Measurements from ENCODE around the gene ABCA13. TPM values are rescaled to one million over a fixed set of nuclear protein-coding genes. Genes with fewer than 3 reads are reported as not detected.

The ABCA13 gene
- total and polyA plus RNA-seq, 2 donors (not counting 3 experiments of a cell fraction or from before 2014, with no cell fraction given), result 0.01 to 0.11 TPM

DNA sequence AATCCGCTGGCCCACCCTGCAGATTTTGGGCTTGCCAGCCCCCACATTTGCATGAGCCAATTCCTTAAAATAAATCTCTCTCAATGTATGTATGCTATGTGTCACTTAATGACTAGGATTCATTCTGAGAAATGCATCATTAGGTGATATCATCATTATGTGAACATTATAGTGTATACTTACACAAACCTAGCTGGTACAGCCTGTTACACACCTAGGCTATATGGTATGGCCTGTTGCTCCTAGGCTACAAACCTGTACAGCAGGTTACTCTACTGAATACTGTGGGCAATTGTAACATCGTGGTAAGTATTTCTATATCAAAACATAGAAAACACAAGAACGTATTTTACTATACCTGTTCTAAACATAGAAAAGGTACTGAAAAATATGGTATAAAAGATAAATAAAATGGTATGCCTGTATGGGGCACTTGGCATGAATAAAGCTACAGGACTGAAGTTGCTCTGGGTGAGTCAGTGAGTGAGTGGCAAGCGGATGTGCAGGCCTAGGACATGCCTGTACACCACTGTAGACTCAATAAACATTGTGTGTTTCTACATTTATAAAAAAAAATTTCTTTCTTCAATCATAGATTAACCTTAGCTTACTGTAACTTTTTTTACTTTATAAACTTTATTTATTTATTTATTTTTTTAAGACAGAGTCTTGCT is 135.9 kb downstream of the ABCA13 start:
- Histone ChIP-seq H3K4me3 (replicated peaks in 1 of 3; ENCODE audit: insufficient read depth in 1 of 3, low read depth in 1 of 3, low read length in 3 of 3) (no peak overlapping the region), H4K20me1 (replicated peaks; ENCODE audit: control insufficient read depth, extremely low read depth, insufficient read depth, low read length) (no peaks in the 10 kb centered on the region), H2AFZ (ENCODE audit: low read depth, low read length) (no peak overlapping the region), H3K4me1 (ENCODE audit: control insufficient read depth, extremely low read depth, insufficient read depth, low read length) (no peaks in the 10 kb centered on the region), H3K9me3 (replicated peaks; ENCODE audit: control insufficient read depth, insufficient read depth, low read length) (no peaks in the 10 kb centered on the region), H3K36me3 (ENCODE audit: control insufficient read depth in 2 of 2, extremely low read depth in 1 of 2, insufficient read depth in 2 of 2, low read length in 2 of 2) (no peaks in the 10 kb centered on the region), H3K27ac (ENCODE audit: insufficient read depth, low read depth, low read length) (no peak overlapping the region), H3K79me2 (ENCODE audit: control insufficient read depth, insufficient read depth, low read length) (no peaks in the 10 kb centered on the region), H3K27me3 (ENCODE audit: control insufficient read depth in 2 of 2, insufficient read depth in 2 of 2, low read length in 2 of 2) (no peaks in the 10 kb centered on the region), H3K4me2 (ENCODE audit: insufficient read depth, low read length) (no peak overlapping the region), H3K9ac (replicated peaks; ENCODE audit: extremely low read depth, insufficient read depth, low read length) (no peak overlapping the region), H3K9me1 (replicated peaks; ENCODE audit: control insufficient read depth, extremely low read depth, insufficient read depth, low read length) (no peaks in the 10 kb centered on the region)
- BruUV-seq (replicated peaks), result no TSS peak
- DNase-seq (ENCODE audit: low read depth, low spot score) (no peak), FAIRE-seq (no peak)
- TF ChIP-seq EZH2 (IDR thresholded peaks at IDR 0.05; ENCODE audit: borderline replicate concordance, low read depth, low read length, severe bottlenecking) (no peak), FOS (IDR thresholded peaks at IDR 0.05; ENCODE audit: borderline replicate concordance, insufficient read depth, low read length) (no peak), MYC (IDR thresholded peaks at IDR 0.05; ENCODE audit: low read depth, low read length) (no peak), POLR2A (IDR thresholded peaks at IDR 0.05; ENCODE audit: low read depth, low read length) (no peak), GATA2 (IDR thresholded peaks at IDR 0.05; ENCODE audit: insufficient read depth, insufficient read length, low read depth, low read length) (no peak), POLR2AphosphoS5 (IDR thresholded peaks at IDR 0.05; ENCODE audit: insufficient read depth, low read depth, low read length) (no peak), JUN (IDR thresholded peaks at IDR 0.05; ENCODE audit: borderline replicate concordance, insufficient read depth, insufficient read length, low read depth) (no peak)
- TF ChIP-seq, protein P1, sequence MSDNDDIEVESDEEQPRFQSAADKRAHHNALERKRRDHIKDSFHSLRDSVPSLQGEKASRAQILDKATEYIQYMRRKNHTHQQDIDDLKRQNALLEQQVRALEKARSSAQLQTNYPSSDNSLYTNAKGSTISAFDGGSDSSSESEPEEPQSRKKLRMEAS (IDR thresholded peaks at IDR 0.05; ENCODE audit: insufficient read depth, insufficient read length), result no peak
- TF ChIP-seq, protein P2, sequence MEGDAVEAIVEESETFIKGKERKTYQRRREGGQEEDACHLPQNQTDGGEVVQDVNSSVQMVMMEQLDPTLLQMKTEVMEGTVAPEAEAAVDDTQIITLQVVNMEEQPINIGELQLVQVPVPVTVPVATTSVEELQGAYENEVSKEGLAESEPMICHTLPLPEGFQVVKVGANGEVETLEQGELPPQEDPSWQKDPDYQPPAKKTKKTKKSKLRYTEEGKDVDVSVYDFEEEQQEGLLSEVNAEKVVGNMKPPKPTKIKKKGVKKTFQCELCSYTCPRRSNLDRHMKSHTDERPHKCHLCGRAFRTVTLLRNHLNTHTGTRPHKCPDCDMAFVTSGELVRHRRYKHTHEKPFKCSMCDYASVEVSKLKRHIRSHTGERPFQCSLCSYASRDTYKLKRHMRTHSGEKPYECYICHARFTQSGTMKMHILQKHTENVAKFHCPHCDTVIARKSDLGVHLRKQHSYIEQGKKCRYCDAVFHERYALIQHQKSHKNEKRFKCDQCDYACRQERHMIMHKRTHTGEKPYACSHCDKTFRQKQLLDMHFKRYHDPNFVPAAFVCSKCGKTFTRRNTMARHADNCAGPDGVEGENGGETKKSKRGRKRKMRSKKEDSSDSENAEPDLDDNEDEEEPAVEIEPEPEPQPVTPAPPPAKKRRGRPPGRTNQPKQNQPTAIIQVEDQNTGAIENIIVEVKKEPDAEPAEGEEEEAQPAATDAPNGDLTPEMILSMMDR (IDR thresholded peaks at IDR 0.05; ENCODE audit: extremely low read depth in 1 of 2, insufficient read depth in 1 of 2, low read depth in 1 of 2, low read length in 2 of 2), result no peak
- ChIA-PET POLR2A (no interaction called here), CTCF (interaction anchor here (0.9 to 1.0 kb wide), 2 partner anchors 8 to 139 kb away, joined by 3 read pairs; no protein-coding TSS in a partner anchor)
- dilution Hi-C loops (cut with MboI; ENCODE audit: extremely low pct_ligation_motif_present, low sequenced_read_pairs), result no loop called here
- intact Hi-C loops (cut with micrococcal nuclease), result no loop called here
